HG03342 (cell line): ENCODE results near the gene FAM89A.
A peak's percentile ranks its signal among the peaks of the same experiment; 100 is the strongest.

Experiments used
- ATAC-seq: cut with Tn5 transposase; IDR thresholded peaks from one replicate; pipeline ENCODE4 v1.9.1; 2021; ENCODE audit warnings: mild to moderate bottlenecking, moderate library complexity; ENCODE audit not compliant: unreplicated experiment

FAM89A gene

GRCh38 chr1:231040019-231040799, at the start of gene FAM89A:
Gene FAM89A (minus strand): TSS chr1:231040254. CDS start chr1:231040211, 43 bp downstream.
- peak; percentile 58 for ATAC-seq

GRCh38 chr1:231084353-231084752, 44.3 kb upstream of the FAM89A start:
- no peak for ATAC-seq

DNA sequence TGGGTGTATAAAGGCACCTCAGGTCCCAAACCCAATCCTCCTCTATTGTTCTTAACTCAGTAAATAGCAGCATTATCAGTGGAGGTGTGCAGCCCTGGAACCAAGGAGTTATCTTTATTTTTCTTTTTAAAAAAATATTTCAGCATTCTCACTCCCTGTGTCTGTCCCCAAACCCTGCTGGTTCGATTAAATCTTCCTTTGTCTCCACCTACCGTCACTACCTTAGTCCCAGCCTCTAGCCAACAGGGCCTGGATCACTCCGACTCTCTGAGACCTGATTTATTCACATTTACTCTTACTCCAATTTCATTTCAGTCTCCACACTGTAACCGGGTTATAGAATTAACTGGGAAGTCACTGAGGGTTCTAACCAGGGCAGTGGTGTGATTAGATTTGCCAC, 39.1 kb upstream of the FAM89A start:
- ATAC-seq = no peak

GRCh38 chr1:231078250-231078649, 38.2 kb upstream of the FAM89A start:
- no peak for ATAC-seq

DNA sequence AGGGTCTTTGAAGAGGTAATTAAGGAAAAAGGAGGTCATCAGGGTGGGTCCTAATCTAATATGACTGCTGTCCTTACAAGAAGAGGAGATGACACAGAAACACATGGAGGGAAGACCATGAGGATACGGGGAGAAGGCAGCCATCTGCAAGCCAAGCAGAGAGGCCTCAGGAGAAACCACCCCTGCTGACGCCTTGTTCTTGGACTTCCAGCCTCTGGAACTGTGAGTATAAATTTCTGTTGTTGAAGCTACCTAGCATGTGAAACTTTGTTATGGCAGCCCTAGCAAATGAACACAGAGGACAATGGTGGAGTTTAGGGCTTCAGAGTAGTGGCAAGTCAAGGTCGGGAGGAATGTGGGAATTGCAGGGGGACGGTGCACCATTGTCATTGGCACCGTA, 36.7 kb upstream of the FAM89A start:
- no peak for ATAC-seq

GRCh38 chr1:231075497-231075896, 35.4 kb upstream of the FAM89A start:
- ATAC-seq = no peak

DNA sequence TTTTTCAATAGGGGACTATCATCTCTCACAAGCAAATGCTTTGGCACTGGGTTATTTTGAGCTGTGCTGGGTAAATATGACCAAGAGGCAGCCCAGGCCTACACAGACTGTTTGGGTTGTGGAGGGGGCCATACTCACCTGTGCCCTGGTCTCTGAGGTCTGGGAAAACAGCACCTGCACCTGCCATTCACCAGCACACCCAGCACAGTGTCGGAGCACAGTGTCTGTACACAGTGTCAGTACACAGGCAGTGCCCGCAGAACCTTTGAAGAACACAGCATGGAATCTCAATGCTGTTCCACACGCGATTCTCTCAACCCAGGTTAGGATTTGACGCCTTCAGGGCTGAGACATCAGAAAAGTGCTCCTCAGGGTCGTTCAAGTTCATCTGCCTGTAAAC, 35.0 kb upstream of the FAM89A start:
- no peak for ATAC-seq

DNA sequence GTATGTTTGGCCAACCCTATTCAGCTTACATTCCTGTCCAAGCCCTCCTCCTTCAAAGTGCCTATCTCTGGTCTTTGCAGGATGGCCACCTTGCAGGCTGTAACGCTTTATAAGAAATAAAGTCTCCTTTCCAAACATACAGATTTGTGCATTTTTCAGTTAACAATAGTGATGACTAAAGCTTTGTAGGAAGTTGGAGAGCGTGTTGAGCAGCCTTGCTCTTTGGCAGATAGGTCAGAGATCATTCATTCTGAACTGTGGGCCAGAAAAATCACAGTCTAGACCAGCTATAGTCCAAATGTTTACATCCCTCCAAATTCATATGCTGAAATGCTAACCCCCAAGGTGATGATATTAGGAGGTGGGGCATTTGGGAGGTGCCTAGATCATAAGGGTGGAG, 34.0 kb upstream of the FAM89A start:
- no peak for ATAC-seq

- no peak for ATAC-seq
Observed at GRCh38 chr1:231073331-231073730, 33.3 kb upstream of the FAM89A start.

DNA sequence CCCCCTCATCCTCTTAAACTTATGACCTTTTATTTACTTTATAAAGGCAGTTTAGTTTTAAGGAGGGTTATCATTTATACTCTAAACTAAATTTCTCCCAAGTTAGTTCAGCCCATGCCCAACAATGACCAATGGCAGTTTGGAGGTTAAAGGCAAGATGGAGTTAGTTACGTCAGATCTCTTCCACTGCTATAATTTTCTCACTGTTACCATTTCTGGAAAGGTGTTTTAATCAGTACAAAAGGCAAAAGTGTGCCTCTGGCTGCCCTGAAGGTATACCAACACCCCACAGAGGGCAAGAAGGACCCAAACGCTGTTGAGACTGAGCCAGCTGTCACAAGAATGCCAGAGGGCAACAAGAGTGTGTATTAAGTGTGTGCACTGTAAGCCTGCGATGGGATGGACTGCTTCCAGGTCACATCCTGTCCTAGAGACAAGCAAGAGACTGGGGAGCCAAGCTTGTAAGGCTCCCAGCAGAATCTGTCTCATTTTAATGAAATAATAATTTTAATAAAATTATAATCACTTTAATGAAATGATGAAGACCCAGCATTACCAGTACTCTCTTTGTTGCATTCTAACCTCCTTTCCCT, 32.5 kb upstream of the FAM89A start:
- no peak for ATAC-seq

GRCh38 chr1:231072041-231072440, 32.0 kb upstream of the FAM89A start:
- no peak for ATAC-seq

DNA sequence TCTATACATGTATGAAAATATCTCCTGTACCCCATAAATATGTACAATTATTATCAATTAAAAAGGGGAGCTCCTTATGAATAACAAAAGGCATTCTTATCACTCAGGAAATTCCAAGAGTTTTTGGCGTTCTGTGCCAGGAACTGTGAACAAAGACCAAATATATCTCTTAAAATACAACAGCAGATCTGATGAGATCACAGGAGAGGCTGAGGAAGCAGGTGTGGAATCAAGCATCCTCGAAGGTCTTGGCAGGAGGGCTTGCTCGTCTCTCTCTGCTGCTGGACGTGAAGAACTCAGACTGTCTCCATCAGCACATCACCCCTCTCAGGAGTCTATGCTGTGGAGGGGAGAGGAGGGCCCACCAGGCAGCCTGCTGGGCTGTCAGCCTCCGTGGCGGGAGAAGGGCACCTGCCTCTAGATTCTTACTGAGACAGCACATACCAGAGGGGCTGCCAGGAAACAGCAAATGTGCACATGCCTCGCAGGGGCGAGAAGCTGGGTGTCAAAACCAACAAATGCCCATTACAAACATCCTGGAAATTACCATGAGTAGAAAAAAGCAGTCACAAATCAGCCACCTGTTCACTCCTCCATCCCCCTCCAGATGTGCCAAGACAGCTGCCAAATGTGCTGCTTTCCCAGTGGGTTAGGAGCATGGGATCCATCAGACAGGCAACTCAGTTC, 30.8 kb upstream of the FAM89A start:
- no peak for ATAC-seq

- ATAC-seq = no peak
Observed at GRCh38 chr1:231069333-231069732, 29.3 kb upstream of the FAM89A start.

DNA sequence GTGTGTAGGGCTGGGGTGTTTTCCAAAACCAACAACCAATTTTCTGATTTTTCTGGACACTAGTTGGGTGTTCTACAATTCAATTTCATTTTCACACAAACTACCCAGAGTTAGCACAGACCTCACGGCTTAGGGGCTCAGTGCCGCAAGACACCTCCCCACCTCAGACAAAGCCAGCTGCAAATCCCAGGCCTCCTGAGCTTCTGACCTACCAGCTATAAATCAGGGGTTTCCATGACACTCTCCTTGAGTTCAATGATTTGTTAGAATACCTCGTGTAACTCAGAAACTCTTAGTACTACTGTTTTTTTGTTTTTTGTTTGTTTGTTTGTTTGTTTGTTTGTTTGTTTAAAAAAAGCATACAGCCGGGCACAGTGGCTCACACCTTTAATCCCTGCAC, 28.7 kb upstream of the FAM89A start:
- ATAC-seq = no peak

DNA sequence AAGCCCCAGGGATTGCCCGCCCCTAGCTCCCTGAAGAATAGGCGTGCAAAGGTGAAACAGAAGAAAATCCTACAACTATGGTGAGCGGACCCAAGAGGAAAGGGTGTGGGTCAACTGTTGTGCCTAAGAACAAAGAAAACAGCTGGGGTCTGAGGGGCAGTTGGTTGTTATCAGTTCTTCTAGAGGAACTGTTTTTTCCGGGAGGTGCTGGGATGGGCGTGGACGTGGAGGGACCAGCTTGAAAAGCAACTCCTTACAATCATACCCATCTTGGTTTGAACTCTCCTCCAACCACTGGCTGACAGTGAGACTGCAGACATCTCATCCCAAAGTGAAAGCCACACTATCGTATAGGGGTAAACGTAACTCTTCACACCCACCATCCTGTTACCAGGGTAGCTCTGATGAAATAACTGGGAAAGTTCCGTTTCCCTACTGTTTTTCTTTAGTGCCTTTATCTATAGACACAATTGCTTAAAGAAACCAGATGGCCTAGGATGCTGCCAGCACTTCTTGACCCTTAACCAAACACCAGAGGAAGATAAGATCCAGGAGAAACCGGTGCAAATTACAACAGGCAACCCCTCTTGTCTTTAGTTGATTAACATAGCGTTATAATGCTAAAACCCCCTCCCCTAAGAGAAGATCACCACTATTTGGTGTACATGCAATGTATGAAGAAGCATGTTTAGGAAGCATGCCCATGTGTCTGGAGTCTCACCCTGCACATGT, 25.6 kb upstream of the FAM89A start:
- no peak for ATAC-seq

GRCh38 chr1:231064418-231064817, 24.4 kb upstream of the FAM89A start:
- no peak for ATAC-seq

GRCh38 chr1:231063331-231063730, 23.3 kb upstream of the FAM89A start:
- ATAC-seq = no peak

DNA sequence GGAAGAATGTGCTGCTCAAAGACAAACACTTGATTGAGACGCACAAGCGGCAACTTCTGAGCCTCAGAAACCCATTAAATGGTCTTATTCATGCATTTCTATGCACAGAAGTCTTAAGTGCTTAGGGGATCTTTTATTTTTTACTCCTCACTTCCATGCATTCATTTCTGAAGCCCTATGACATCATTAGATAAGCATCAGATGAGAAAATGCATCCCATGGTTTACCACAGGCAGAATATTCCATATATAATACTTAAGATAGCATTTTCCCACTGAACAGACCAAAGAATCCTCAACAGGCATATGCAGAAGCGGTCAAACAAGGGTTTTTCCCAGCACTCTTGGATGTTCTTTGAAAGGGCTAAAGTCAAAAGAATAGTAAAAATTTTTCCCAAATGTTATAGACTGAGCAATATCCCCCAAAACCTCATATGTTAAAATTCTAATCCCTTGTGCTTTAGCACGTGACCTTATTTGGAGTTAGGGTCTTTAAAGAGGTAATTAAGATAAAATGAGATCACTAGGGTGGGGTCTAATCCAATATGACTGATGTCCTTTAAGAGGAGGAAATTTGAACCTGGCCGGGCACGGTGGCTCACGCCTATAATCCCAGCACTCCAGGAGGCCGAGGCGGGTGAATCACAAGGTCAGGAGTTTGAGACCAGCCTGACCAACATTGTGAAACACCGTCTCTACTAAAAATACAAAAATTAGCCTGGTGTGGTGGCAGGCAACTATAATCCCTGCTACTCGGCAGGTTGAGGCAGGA, 22.6 kb upstream of the FAM89A start:
- ATAC-seq = no peak

- no peak for ATAC-seq
Observed at GRCh38 chr1:231059566-231060193, 19.6 kb upstream of the FAM89A start.

GRCh38 chr1:231058416-231059109, 18.5 kb upstream of the FAM89A start:
- ATAC-seq = no peak
